Stromal cell of bone marrow (primary cell): ENCODE data around the gene PSG6.
A peak's percentile ranks its signal among the peaks of the same experiment; 100 is the strongest.
"Not testable (repeated sequence)": the region's sequence is repeated elsewhere in the genome, so short reads cannot be mapped to it uniquely, and the experiment has no call there.

Experiments used
- DNase-seq: peaks from one replicate; pipeline ENCODE4 v3.0.0-alpha.2; 2012; ENCODE audit warnings: low read depth

PSG6 gene

GRCh38 chr19:42906162-42906561 is 11.5 kb downstream of the PSG6 start:
- not testable (repeated sequence) for DNase-seq

DNA sequence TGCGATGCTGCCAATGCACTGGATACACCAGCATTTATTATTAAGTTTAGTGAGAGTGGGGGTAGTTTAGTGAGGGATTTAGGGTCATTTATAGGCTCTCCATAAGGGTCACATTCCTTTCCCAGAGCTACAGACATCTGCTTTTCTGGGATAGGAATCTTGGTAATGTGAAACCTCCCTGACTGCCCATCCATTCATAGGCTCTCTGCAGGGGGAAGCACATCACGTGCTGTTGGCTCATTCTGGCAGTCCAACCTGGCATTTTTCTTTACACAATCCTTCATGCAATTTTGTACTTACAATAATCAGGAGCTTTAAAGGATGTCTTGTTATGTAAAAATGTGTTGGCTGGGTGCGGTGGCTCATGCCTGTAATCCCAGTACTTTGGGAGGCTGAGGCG is 17.1 kb downstream of the PSG6 start:
- DNase-seq: not testable (repeated sequence)

- DNase-seq: not testable (repeated sequence)
Measured at GRCh38 chr19:42899674-42900073, 18.0 kb downstream of the PSG6 start.

DNA sequence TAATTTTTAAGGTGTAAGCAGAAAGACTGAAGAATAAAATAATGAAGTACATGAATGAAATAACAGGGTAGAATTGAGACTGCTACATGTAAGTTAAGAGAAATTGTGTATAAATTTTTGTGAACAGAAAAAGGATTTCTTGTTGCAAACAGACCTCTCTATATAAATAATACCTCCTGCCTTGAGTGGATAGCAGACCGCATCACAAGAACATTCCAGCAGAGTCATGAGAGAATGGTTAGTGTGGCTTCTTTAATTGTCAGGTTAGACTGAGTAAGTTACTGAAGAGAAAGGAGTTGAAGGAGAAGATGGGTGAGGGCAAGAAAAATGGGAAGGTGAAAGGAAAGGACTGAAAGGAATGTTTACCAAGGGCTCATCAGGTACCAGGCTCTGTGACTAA is 18.6 kb downstream of the PSG6 start:
- not testable (repeated sequence) for DNase-seq

- DNase-seq: not testable (repeated sequence)
Measured at GRCh38 chr19:42898656-42899055, 19.0 kb downstream of the PSG6 start.

- not testable (repeated sequence) for DNase-seq
Measured at GRCh38 chr19:42897729-42898128, 20.0 kb downstream of the PSG6 start.

GRCh38 chr19:42890446-42890845 is 27.2 kb downstream of the PSG6 start:
- not testable (repeated sequence) for DNase-seq

- not testable (repeated sequence) for DNase-seq
Measured at GRCh38 chr19:42887876-42888445, 29.7 kb downstream of the PSG6 start.

- not testable (repeated sequence) for DNase-seq
Measured at GRCh38 chr19:42882730-42883129, 35.0 kb downstream of the PSG6 start.

DNA sequence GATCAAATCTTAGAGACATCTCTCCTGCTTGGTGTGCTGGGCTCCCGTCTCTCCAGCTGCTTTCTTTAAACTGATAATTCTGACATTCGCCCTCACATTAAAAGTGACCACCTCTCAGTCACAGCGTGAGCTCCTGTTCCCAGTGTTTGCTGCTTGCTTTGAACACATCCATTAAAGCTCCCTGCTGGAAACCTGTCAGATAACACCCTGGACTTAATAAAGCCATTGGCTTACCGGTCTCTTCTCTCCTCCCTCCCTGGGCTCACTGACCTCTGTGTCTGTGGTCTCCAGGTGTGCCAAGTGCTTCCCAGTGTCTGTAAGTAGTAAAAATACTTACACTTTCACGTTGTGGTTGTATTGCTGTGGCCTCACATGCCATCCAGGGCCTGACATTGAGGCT is 35.7 kb downstream of the PSG6 start:
- DNase-seq: not testable (repeated sequence)

DNA sequence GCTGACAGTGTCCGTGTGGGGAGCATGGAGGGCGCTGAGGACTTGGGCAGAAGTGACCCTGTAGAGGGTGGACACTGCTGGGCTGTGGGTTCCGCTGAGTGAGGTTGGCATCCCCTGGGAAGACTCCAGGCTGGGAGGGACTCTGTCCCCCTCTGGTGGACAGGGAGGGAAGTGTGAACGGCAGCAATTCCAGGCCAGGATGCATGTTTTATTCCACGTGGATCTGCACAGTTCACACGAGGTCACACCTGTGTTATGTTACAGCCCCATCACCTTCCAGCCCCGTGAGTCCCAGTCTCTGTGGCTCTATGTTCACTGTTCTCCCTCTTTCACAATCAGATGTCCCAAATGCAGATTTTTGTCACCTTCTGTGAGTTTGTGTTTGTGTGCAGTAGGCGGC is 36.4 kb downstream of the PSG6 start:
- not testable (repeated sequence) for DNase-seq

- DNase-seq: not testable (repeated sequence)
Measured at GRCh38 chr19:42880621-42881020, 37.1 kb downstream of the PSG6 start.

DNA sequence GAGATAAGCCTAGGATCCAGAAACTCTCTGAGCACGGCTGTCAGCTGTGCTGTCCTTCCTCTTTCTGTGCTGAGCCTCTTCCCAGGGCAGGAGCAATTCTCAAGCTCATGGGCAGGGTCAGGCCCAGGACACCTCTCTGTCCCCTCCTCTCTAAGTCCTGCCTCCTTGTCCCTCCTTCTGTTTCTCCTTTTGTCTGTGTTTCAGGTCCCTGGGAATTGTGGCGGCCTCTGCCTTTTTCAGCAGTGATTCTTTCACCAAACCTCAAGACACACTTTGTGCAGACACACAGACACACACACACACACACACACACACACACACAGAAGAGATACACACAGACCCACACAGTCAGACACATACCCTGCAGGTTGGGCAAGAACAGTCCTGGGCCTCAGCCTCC is 38.1 kb downstream of the PSG6 start, which contains the start of gene PSG1:
PSG1 (minus strand) TSS at position 101 of the 400 bp plus-strand sequence. CDS start 132 bp downstream, outside the sequence.
- no peak for DNase-seq

GRCh38 chr19:42876596-42876995 is 41.1 kb downstream of the PSG6 start:
- peak; percentile 13 for DNase-seq

- not testable (repeated sequence) for DNase-seq
Measured at GRCh38 chr19:42875881-42876280, 41.8 kb downstream of the PSG6 start.

DNA sequence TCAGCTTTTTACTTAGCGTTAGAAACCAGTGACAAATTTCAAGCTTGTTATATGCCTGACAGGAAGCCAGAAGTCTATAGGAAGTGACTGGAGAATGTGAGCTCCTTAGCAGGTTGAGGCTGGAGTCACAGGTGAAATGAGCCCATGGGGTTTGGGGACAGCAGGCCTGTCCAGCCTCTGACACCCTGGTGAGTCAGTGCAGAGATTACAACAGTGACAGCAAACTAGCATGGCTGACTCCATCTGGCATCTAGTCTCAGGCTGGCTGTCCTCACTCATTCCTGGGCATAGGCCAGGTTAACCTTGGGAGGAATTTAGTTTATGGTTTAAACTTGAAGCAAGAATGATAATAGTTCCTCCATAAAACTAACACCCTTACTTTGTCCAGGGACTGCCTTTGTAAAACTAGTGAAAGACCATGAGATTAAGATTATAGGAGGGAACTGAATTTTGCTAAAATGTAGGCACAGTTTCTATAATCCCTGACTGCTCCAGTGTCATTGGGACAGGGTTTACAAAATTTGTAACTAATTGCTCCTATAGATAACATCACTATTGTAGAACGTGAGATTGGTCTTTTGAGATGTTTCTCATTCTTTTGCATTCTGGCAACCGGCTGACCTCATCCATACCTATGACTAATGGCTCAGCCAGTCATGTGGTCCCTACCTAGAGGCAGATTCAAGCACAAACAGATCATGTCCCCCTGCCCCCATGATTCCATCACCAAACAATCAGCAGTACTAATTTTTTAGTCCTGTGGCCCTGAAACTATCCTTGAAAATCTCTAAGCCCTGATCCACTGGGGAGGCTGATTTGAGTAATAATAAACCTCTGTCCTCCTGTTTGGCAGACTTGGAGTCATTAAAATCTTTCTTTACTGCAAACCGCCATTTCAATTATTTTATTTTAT is 42.5 kb downstream of the PSG6 start:
- not testable (repeated sequence) for DNase-seq

GRCh38 chr19:42874136-42874535 is 43.6 kb downstream of the PSG6 start:
- not testable (repeated sequence) for DNase-seq

DNA sequence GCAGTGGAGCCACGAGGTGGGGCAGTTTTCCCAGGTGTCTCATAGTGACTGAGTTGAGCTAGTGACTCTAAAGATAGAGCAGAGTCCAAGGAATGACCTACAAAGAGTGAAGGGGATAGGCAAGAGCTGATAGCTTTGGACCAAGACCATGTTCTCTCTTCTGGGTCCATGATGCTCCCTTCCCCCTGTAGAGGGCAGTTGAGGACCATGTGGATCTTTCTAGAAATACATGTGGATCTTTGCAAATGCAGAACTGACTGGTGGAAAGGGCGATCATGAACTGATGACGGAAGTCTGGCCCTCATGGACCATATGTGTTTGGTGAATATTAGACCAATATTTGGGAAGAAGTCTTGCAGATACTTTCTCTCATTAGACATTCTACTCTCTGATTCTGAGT is 45.1 kb downstream of the PSG6 start:
- no peak for DNase-seq

- DNase-seq: no peak
Measured at GRCh38 chr19:42857544-42857867, 60.2 kb downstream of the PSG6 start.

GRCh38 chr19:42856866-42857543 is 60.7 kb downstream of the PSG6 start:
- not testable (repeated sequence) for DNase-seq

DNA sequence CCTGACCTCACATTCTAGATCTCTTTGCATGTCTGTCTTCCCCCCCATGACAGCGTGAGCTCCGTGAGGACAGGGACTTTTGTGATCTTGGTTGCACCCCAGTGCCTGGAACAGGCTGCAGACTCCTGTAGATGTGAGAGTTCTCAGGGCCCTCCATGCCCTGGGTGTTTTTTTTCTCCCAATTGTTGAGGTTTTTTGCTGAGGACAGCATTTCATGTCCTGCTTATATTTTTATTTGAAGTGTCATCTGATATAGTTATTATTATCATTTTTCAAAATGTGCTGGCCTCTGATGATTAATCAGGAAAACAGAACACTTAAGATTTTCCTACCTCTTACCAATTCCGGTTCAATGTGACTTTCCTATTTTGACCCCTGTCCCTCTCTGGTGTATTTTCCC is 62.9 kb downstream of the PSG6 start:
- not testable (repeated sequence) for DNase-seq

DNA sequence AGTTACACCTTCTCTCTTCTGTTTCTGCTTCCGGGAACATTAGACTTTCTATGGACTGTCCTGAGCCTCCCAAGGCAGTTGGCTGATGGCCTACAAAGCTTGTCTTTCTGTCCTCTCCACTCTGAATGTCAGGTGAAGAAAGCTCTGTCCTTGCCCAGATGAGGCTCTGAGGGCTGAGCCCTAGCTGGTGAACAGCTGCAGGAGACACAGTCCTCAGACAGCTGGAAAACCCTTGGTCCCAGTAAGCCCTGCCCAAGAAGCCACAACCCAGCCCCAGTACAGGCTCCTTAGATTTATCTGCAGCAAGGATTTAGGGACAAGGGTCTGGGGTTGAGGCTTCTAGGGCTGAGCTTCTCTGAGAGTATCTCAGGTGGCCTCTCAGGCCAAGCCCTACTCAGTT is 64.5 kb downstream of the PSG6 start:
- DNase-seq: not testable (repeated sequence)

DNA sequence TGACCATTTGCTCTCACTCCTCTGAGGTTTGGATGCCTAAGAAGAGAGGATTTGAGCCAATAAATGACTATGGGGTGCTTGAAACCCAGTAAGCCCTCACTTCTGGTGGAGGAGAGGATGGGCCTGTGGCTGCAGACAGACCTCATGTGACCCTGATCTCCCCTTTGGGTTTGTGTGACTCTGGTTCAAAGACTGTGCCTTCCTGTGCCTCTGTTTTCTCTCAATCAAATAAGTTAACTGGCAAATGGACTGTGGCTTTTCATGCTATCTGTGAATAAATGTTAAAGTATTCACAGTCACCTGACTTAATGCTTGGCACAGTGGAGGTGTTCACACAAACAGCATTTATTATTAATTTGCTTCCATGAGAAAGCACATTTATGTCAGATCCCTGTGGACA is 64.9 kb downstream of the PSG6 start:
- not testable (repeated sequence) for DNase-seq
